NCI-H2196 (cell line): ENCODE data around the gene C11orf16.
A peak's percentile ranks its signal among the peaks of the same experiment; 100 is the strongest.
"Not testable (repeated sequence)": the region's sequence is repeated elsewhere in the genome, so short reads cannot be mapped to it uniquely, and the experiment has no call there.

ENCODE experiments used
- DNase-seq: peaks from one replicate; lab custom pipeline; 2025; ENCODE audit not compliant: unreplicated experiment; lab: John Stamatoyannopoulos, UW

The C11orf16 gene

GRCh38 chr11:8937159-8937558 is 4.4 kb upstream of the C11orf16 start:
- no peak for DNase-seq

GRCh38 chr11:8935789-8936188 is 3.0 kb upstream of the C11orf16 start:
- DNase-seq: not testable (repeated sequence)

GRCh38 chr11:8934742-8935488 is 2.2 kb upstream of the C11orf16 start:
- DNase-seq: no peak

DNA sequence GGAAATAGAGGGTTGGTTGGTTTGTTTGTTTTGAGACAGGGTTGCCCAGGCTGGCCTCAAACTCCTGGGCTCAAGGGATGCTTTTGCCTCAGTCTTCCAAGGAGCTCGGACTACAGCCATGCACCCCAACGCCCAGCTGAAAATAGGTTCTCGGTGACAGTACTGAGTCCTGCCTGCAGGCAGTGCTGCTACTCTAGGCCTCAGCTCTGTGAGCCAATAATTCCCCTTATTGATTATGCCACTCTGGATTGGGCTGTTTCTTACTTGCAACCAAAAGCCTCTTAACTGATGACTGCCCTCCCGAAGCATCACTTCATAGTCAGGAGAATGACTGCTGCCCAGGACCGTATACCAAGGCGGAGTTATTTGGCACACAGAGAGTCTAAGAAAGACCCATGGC is 1.2 kb upstream of the C11orf16 start:
- no peak for DNase-seq

GRCh38 chr11:8930456-8931175 is 2.1 kb downstream of the C11orf16 start:
- DNase-seq: no peak

GRCh38 chr11:8928981-8929615 is 3.6 kb downstream of the C11orf16 start:
- no peak for DNase-seq

DNA sequence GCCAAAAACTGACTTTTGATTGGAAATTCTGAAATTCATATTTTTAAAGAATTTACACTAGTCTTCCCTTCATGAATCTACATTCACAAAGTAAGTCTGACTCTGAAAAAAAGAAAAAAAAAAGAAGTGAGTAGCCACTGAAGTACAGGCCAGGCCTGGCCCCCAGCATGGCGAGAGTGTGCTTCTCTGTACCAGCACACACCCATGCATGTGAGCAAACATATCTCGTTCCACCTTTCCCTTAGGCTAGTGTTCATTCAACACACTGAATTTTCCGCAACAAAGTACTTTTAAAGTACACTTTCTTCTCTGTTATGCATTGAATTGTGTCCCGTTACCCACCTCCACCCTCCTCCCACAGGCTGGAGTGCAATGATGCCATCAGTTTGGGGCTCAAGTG is 4.5 kb downstream of the C11orf16 start:
- DNase-seq: no peak

- no peak for DNase-seq
These were observed 5.5 kb downstream of the C11orf16 start for GRCh38 chr11:8927233-8927632.

DNA sequence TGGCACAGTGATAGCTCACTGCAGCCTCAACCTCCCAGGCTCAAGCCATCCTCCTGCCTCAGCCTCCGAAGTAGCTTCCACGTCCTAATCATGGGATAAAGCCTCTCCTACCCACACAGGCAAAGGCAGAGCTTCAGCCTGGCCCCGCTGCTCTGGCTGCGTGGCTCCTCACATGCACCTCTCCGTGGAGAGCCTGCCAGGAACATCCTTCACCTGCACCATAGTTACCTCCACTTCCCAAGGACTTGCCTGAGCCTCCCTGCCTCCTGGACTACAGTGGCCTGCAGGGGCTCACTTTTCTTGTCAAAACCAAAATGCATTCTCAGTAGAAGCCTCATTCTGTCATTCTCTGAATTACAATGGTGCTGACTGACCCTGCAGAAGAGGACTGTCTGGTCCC is 6.5 kb downstream of the C11orf16 start:
- DNase-seq: no peak

DNA sequence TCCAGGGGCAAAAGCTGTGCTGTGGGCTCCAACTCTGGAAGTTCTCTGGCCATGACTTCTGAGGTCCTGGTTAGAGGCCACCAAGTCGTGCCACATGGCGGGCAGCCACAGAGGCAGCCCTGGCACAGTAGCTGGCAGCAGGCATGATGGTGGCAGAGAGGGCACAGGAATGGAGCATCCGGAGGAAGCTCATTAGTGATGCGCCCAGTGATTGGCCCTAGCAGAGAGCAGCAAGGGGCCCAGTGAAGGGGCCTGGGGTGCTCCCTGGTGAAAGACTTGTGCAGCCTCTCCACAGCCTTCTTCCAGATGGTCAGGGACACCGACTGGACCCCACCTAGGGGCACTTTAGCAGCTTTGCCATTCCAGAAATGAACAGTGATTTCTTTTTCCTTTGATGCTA is 7.0 kb downstream of the C11orf16 start:
- DNase-seq: no peak

DNA sequence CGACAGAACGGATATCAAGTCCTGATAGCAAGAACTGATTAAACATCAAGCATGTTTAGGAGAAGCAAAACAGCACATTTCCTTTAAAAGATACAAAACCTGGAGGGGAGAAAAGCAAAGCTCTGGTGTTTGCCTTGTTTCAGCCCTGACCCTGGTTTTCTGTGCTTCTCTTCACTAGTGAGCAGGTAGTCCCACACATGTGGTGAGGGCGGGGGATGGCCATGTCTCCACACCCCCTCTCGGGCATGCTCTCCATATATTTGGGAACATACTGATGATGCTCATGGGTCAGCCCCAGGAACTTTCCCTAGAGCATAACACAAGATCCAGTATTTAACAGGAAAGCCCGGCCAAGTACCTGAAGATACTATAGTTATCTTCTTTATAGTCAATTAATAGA is 10.1 kb downstream of the C11orf16 start:
- DNase-seq: no peak

- DNase-seq: no peak
These were observed 15.5 kb downstream of the C11orf16 start for GRCh38 chr11:8917157-8917825.

GRCh38 chr11:8914661-8915018 is 18.1 kb downstream of the C11orf16 start:
- DNase-seq: no peak

- DNase-seq: peak; percentile 47
These were observed 18.6 kb downstream of the C11orf16 start for GRCh38 chr11:8913961-8914660.

DNA sequence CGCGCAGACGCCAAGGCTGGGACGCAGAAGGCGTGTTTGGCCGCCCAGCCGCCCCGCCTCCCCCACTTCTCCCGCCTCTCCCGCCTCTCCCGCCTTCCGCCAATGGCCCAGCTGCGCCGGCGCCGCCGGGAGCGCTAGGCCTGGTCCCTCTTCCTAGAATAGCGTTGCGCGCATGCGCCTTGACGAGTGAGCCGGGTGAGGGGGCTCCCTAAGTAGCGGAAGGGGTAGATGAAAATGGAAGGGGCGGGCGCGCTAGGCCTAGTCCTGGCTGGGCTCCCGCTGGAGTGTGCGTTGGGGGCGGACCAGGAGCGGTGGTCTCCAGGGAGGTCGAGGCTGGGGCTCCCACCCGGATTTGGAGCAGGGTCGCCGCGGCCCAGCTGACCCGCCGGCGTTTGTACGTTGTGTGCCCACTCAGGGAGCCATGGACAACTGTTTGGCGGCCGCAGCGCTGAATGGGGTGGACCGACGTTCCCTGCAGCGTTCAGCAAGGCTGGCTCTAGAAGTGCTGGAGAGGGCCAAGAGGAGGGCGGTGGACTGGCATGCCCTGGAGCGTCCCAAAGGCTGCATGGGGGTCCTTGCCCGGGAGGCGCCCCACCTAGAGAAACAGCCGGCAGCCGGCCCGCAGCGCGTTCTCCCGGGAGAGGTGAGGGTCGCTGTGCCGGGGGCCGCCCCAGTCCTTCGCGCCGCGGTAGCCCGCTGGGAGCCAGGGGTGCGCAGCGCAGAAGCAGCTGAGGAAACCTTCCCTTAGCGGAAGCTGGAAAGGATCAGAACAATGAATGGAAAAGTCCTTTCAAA is 21.5 kb downstream of the C11orf16 start, which contains the start of gene AKIP1:
Gene AKIP1 (plus strand): TSS at position 161 of the 795 bp plus-strand sequence. CDS start 261 bp downstream, at position 422.
- DNase-seq: peak; percentile 97

- DNase-seq: no peak
These were observed 22.1 kb downstream of the C11orf16 start for GRCh38 chr11:8910649-8911026.

DNA sequence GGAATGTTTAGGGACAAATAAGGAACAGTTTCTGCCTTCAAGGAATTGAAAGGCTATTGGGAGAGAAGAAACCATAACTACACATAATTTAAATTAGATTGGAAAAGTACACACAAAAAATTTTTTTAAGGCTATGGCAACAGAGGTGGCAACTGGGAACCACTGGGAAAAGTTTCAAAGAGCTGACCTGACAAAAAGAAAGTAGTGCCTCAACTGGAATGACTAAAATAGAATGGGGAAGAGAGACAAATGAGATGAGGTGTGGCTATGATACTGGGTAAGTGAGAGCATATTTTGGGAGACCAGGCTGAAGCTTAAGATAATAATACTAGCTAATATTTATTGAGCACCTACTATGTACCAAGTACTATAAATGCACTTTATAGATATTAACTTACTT is 24.6 kb downstream of the C11orf16 start:
- DNase-seq: no peak

GRCh38 chr11:8907116-8907515 is 25.6 kb downstream of the C11orf16 start:
- no peak for DNase-seq

DNA sequence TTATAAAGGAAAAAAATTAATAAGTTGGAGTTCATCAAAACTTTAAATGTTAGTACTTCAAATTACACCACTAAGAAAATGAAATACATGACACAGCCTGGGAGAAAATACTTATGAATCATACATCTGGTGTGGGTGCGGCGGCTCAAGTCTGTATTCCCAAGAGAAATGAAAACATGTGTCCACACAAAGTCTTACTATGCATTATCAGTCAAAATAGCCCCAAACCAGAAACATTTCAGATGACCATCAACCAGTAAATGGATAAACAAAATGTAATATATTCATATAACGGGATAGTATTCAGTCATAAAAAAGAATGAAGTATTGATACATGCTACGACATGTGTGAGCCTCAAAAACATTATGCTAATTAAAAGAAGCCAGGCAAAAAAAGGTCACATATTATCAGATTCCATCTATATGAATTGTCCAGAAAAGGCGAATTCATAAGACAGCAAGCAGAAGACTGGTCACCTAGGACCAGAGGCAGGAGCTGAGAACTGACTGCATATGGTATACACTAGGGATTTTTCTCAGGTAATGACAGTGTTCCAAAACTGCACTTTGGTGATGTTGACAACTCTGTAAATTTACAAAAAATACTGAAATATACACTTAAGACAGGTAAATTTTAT is 27.1 kb downstream of the C11orf16 start:
- no peak for DNase-seq
